H9 (cell line): Measurements from ENCODE around the gene DNAH1. TPM values are rescaled to one million over a fixed set of nuclear protein-coding genes. Genes with fewer than 3 reads are reported as not detected.

Source experiments
- DNase-seq: peaks from one replicate; pipeline ENCODE4 v3.0.0-alpha.2; 2017
- H2AFZ ChIP-seq: one replicate; pipeline ENCODE4 v1.6.1; 2013; ENCODE audit warnings: mild to moderate bottlenecking, low read length, control low read depth, moderate library complexity
- H2AK5ac ChIP-seq: 2 replicates; pipeline ENCODE4 v1.6.1; 2013; ENCODE audit warnings: low read length, control low read depth, mixed read lengths; ENCODE audit not compliant: insufficient read length
- H2BK120ac ChIP-seq: one replicate; pipeline ENCODE4 v1.6.1; 2013; ENCODE audit warnings: low read depth, mild to moderate bottlenecking, low read length, control low read depth, inconsistent platforms; ENCODE audit not compliant: poor library complexity, severe bottlenecking
- H2BK12ac ChIP-seq: 2 replicates; pipeline ENCODE4 v1.6.1; 2013; ENCODE audit warnings: low read length, control low read depth, mixed read lengths, low read depth; ENCODE audit not compliant: insufficient read length
- H2BK15ac ChIP-seq: 2 replicates; pipeline ENCODE4 v1.6.1; 2013; ENCODE audit warnings: low read depth, low read length, control low read depth
- H2BK20ac ChIP-seq: one replicate; pipeline ENCODE4 v1.6.1; 2013; ENCODE audit warnings: low read depth, mild to moderate bottlenecking, low read length, control low read depth, inconsistent platforms; ENCODE audit not compliant: poor library complexity, severe bottlenecking
- H2BK5ac ChIP-seq: 2 replicates; pipeline ENCODE4 v1.6.1; 2013; ENCODE audit warnings: low read length, control low read depth, mixed read lengths; ENCODE audit not compliant: insufficient read length
- H3K14ac ChIP-seq: 2 replicates; pipeline ENCODE4 v1.6.1; 2013; ENCODE audit warnings: low read length, control low read depth; ENCODE audit not compliant: insufficient read depth
- H3K18ac ChIP-seq: 2 replicates; pipeline ENCODE4 v1.6.1; 2013; ENCODE audit warnings: low read depth, mild to moderate bottlenecking, mixed read lengths, low read length, control low read depth; ENCODE audit not compliant: insufficient read length
- H3K23ac ChIP-seq: 2 replicates; pipeline ENCODE4 v1.6.1; 2013; ENCODE audit warnings: low read length, control low read depth, mixed read lengths, low read depth; ENCODE audit not compliant: insufficient read length
- H3K23me2 ChIP-seq: 2 replicates; pipeline ENCODE4 v1.6.1; 2013; ENCODE audit warnings: low read depth, mild to moderate bottlenecking, mixed read lengths, low read length, control low read depth; ENCODE audit not compliant: insufficient read length, poor library complexity, severe bottlenecking
- H3K27ac ChIP-seq: 2 replicates; pipeline ENCODE4 v1.5.1; 2013; ENCODE audit warnings: low read length, control low read depth, mixed read lengths, low read depth; ENCODE audit not compliant: insufficient read length
- H3K27me3 ChIP-seq: 2 replicates; pipeline ENCODE4 v1.6.1; 2013; ENCODE audit warnings: low read length, control low read depth, inconsistent platforms; ENCODE audit not compliant: insufficient read depth
- H3K4ac ChIP-seq: 2 replicates; pipeline ENCODE4 v1.6.1; 2013; ENCODE audit warnings: low read depth, mild to moderate bottlenecking, control low read depth, inconsistent platforms, low read length, moderate library complexity
- H3K4me1 ChIP-seq: 2 replicates; pipeline ENCODE4 v1.6.1; 2013; ENCODE audit warnings: low read length, control low read depth, inconsistent platforms; ENCODE audit not compliant: insufficient read depth
- H3K4me2 ChIP-seq: 2 replicates; pipeline ENCODE4 v1.6.1; 2013; ENCODE audit warnings: low read length, control low read depth, mixed read lengths; ENCODE audit not compliant: insufficient read length, insufficient read depth
- H3K56ac ChIP-seq: 2 replicates; pipeline ENCODE4 v1.6.1; 2013; ENCODE audit warnings: low read depth, mild to moderate bottlenecking, mixed read lengths, low read length, control low read depth; ENCODE audit not compliant: insufficient read length
- H3K79me1 ChIP-seq: 2 replicates; pipeline ENCODE4 v1.6.1; 2013; ENCODE audit warnings: low read depth, mild to moderate bottlenecking, moderate library complexity, low read length, control low read depth, inconsistent platforms; ENCODE audit not compliant: insufficient read depth, poor library complexity, severe bottlenecking
- H3K79me2 ChIP-seq: 2 replicates; pipeline ENCODE4 v1.6.1; 2013; ENCODE audit warnings: low read length, control low read depth, inconsistent platforms; ENCODE audit not compliant: insufficient read depth
- H3K9ac ChIP-seq: 2 replicates; pipeline ENCODE4 v1.6.1; 2013; ENCODE audit warnings: low read length, control low read depth, mixed read lengths; ENCODE audit not compliant: insufficient read length; ENCODE audit errors: extremely low read depth
- H3K9me3 ChIP-seq: one replicate; pipeline ENCODE4 v1.6.1; 2013; ENCODE audit warnings: low read depth, low read length, inconsistent platforms; ENCODE audit not compliant: control insufficient read depth
- H3T11ph ChIP-seq: one replicate; pipeline ENCODE4 v1.6.1; 2013; ENCODE audit warnings: mild to moderate bottlenecking, low read length, control low read depth, inconsistent platforms
- H4K20me1 ChIP-seq: one replicate; pipeline ENCODE4 v1.6.1; 2013; ENCODE audit not compliant: control insufficient read depth, insufficient read length, insufficient read depth
- H4K5ac ChIP-seq: 2 replicates; pipeline ENCODE4 v1.6.1; 2013; ENCODE audit warnings: low read depth, mild to moderate bottlenecking, mixed read lengths, low read length, control low read depth; ENCODE audit not compliant: insufficient read length
- H4K8ac ChIP-seq: replicated peaks from 2 replicates; pipeline ENCODE4 v1.6.1; 2013; ENCODE audit warnings: low read length, control low read depth, mixed read lengths, low read depth; ENCODE audit not compliant: insufficient read length
- H4K91ac ChIP-seq: 2 replicates; pipeline ENCODE4 v1.6.1; 2013; ENCODE audit warnings: low read depth, mild to moderate bottlenecking, moderate library complexity, mixed read lengths, low read length, control low read depth; ENCODE audit not compliant: insufficient read length
- H3K27ac Mint-ChIP-seq, 3 experiments: 2 replicates in 2 of 3; 3 replicates in 1 of 3; pipeline ENCODE4 v1.8.0; 2020 to 2021; ENCODE audit warnings: mixed read lengths in 3 of 3, mild to moderate bottlenecking in 1 of 3, moderate library complexity in 1 of 3
- H3K27me3 Mint-ChIP-seq: 2 replicates; pipeline ENCODE4 v1.8.0; 2021; ENCODE audit warnings: low read depth, mild to moderate bottlenecking, moderate library complexity, mixed read lengths
- H3K36me3 Mint-ChIP-seq, 3 experiments: 2 replicates in 2 of 3; 3 replicates in 1 of 3; pipeline ENCODE4 v1.8.0; 2020 to 2021; ENCODE audit warnings: low read depth in 3 of 3, mixed read lengths in 3 of 3; ENCODE audit not compliant: insufficient read depth in 1 of 3
- H3K4me1 Mint-ChIP-seq, 2 experiments: 2 replicates each; pipeline ENCODE4 v1.8.0; 2020; ENCODE audit warnings: mixed read lengths in 2 of 2
- H3K4me3 Mint-ChIP-seq, 2 experiments: 2 replicates in 1 of 2; 3 replicates in 1 of 2; pipeline ENCODE4 v1.8.0; 2020 to 2021; ENCODE audit warnings: mild to moderate bottlenecking in 2 of 2, mixed read lengths in 2 of 2, moderate library complexity in 1 of 2
- H3K9me3 Mint-ChIP-seq, 2 experiments: 2 replicates in 1 of 2; 3 replicates in 1 of 2; pipeline ENCODE4 v1.8.0; 2020; ENCODE audit warnings: mild to moderate bottlenecking in 2 of 2, mixed read lengths in 2 of 2, moderate library complexity in 1 of 2
- CTCF ChIP-seq: fragments of 200-600 bp; sonication (generic); conservative IDR thresholded peaks from 3 replicates; pipeline ENCODE4 v1.8.0; 2021; ENCODE audit warnings: antibody characterized with exemption, mild to moderate bottlenecking
- WGBS: extraction: QIAGEN DNeasy Blood & Tissue Kit; methylation state at CpG from one replicate; pipeline ENCODE4 v1.1.7; 2013; ENCODE audit warnings: missing lambda C conversion rate, low lambda C conversion rate, mixed read lengths; ENCODE audit not compliant: insufficient read length; ENCODE audit errors: extremely low coverage; 5-methylcytosine and 5-hydroxymethylcytosine counted together
- total RNA-seq: library from RNA; stranded (reverse); gene quantifications from 2 replicates; pipeline ENCODE4 v1.2.1, GENCODE V29; 2021

The DNAH1 gene
- total RNA-seq, 1 experiment from 2014 or later = 2.0 TPM

DNA sequence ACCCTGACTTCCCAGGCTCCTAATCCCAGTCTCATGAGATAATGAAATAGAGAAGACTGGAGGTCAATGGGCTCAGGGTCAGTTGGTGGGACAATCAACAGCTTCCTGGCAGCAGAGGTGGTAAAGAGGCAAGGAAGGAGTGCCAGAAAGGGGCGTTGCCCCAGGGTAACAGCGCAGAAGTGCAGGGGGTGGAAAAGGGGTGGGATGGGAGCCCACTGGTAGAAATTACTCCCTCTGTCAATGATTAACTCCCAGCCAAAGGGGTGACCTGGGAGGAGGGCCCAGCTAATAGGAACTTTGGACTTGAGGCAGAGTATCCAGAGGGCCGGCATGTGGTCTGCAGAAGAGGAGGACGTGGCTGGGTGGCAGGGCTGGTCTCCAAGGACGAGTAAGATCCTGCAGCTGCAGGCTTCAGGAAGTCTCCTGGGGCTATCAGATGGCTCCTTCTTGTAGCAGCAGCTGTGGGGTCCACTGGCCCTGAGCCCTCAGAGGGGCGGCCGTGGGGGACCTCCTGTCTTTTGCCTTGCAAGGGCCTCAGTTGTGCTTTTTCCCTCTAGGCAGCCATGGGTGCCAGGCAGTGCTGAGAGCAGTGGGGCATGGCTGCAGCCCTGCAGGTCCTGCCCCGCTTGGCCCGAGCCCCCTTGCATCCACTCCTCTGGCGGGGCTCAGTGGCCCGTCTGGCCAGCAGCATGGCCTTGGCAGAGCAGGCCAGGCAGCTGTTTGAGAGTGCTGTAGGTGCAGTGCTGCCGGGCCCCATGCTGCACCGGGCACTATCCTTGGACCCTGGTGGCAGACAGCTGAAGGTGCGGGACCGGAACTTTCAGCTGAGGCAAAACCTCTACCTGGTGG, 26.1 kb upstream of the DNAH1 start:
- Mint-ChIP-seq H3K4me3 (no peak overlapping the region; a peak in 1 of 5 replicates), H3K9me3 (no peaks in the 10 kb centered on the region), H3K4me1 (peaks cover 8 to 10% of the 10 kb centered on the region in 2 experiments), H3K36me3 (no peaks in the 10 kb centered on the region; a peak in 3 of 7 replicates), H3K27me3 (no peaks in the 10 kb centered on the region), H3K27ac (no peak overlapping the region; a peak in 1 of 7 replicates)
- H2BK120ac ChIP-seq = no peak overlapping the region
- no peak for DNase-seq
- no peak overlapping the region for H3K56ac ChIP-seq
- no peaks in the 10 kb centered on the region for H3K79me2 ChIP-seq
- no peak overlapping the region for H2AK5ac ChIP-seq
- H3K4ac ChIP-seq = no peak overlapping the region
- no peaks in the 10 kb centered on the region for H4K20me1 ChIP-seq
- H2BK15ac ChIP-seq = no peak overlapping the region
- H4K8ac ChIP-seq = no peak overlapping the region
- no peak overlapping the region for H4K91ac ChIP-seq
- no CpG with 5 or more reads among the region's 15 CpGs for WGBS
- no peak overlapping the region for H3K4me2 ChIP-seq
- no peak overlapping the region for H3K27ac ChIP-seq
- H3K79me1 ChIP-seq = no peaks in the 10 kb centered on the region
- no peaks in the 10 kb centered on the region for H3K9me3 ChIP-seq
- H3K27me3 ChIP-seq = no peaks in the 10 kb centered on the region
- H3K23me2 ChIP-seq = peaks cover 3% of the 10 kb centered on the region
- no peak overlapping the region for H3K9ac ChIP-seq
- no peak overlapping the region for H3T11ph ChIP-seq
- no peak overlapping the region for H2BK12ac ChIP-seq
- no peak overlapping the region for H2AFZ ChIP-seq
- H2BK20ac ChIP-seq = no peak overlapping the region
- H3K23ac ChIP-seq = no peak overlapping the region
- no peak overlapping the region for H4K5ac ChIP-seq
- H3K14ac ChIP-seq = no peak overlapping the region
- H2BK5ac ChIP-seq = no peak overlapping the region
- no peaks in the 10 kb centered on the region for H3K4me1 ChIP-seq
- peak; percentile 32; the same call in 2 of the 3 replicates for TF ChIP-seq CTCF
- no peak overlapping the region for H3K18ac ChIP-seq
